ENCODE data around the gene MAT2A.
"Not testable (repeated sequence)": the region's sequence is repeated elsewhere in the genome, so short reads cannot be mapped to it uniquely, and the experiment has no call there.

Gene MAT2A

DNA sequence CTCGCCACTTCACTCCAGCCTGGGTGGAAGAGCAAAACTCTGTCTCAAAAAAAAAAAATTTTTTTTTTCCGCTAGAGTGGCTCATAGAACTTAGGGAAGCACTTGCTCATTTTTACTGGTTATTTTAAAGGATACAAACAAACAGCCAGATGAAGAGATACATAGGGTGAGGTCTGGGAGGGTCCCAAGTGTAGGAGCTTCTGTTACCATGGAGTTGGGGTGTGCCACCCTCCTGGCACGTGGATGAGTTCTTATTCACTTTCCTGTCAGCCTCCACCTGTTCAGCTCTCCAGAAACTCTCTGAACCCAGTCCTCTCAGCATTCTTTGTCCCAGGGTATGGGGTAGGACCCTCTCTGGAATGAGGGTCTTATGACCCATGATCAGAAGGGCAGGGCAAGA is 4.9 kb upstream of the MAT2A start:
- Mint-ChIP-seq H3K36me3 (no peaks in the 10 kb centered on the region), H3K27ac (peak overlapping the region; percentile 11)
- no peak for ATAC-seq (ENCODE audit: low read depth)

DNA sequence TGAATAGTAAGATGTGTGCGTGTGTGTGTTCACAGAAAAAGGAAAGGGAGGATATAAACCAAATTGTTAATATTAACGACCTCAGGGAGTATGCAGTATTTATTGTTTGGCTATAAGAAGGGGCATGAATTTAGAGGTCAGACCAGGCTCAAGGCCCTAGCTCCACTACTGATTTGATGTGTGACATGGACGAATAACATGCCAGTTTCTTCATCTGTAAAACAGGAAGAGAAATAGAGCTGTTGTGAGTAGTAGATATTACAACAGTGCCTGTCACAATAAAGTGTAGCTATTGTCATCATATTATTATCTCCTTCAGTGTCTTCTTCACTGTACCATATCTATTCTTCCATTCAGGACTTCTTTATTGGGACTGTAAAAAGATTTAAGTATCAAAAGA is 4.1 kb upstream of the MAT2A start:
- no peak for ATAC-seq (ENCODE audit: low read depth)
- peaks cover 7% of the 10 kb centered on the region for H3K4me1 Mint-ChIP-seq
- peak overlapping the region; percentile 11 for H3K27ac Mint-ChIP-seq
- no peaks in the 10 kb centered on the region for H3K27me3 Mint-ChIP-seq
- no peaks in the 10 kb centered on the region for H3K36me3 Mint-ChIP-seq
- DNase-seq (ENCODE audit: low spot score in 2 of 2) = no peak
- no peaks in the 10 kb centered on the region for H3K9me3 Mint-ChIP-seq
- no peak overlapping the region for H3K4me3 Mint-ChIP-seq

More for the DNA sequence above, 4.9 kb upstream of the MAT2A start:
- Mint-ChIP-seq H3K9me3 (no peaks in the 10 kb centered on the region), H3K4me3 (no peak overlapping the region), H3K27me3 (peaks cover under 1% of the 10 kb centered on the region), H3K4me1 (peaks cover 7% of the 10 kb centered on the region)
- no peak for DNase-seq (ENCODE audit: low spot score in 2 of 2)

- Mint-ChIP-seq H3K4me1 (peaks cover 11% of the 10 kb centered on the region), H3K9me3 (no peaks in the 10 kb centered on the region), H3K36me3 (no peaks in the 10 kb centered on the region), H3K27me3 (no peaks in the 10 kb centered on the region), H3K27ac (peak overlapping the region; percentile 15), H3K4me3 (no peak overlapping the region)
- DNase-seq (ENCODE audit: low spot score in 2 of 2) = no peak
- no peak for ATAC-seq (ENCODE audit: low read depth)
These were observed 2.5 kb upstream of the MAT2A start for GRCh38 chr2:85536479-85536878.

- peak overlapping the region; percentile 96 for H3K4me3 Mint-ChIP-seq
- DNase-seq (ENCODE audit: low spot score in 2 of 2) (peak in 1 of 2 donors; percentile 24), ATAC-seq (ENCODE audit: low read depth) (peak; percentile 0)
- peaks cover 12% of the 10 kb centered on the region for H3K36me3 Mint-ChIP-seq
- no peaks in the 10 kb centered on the region for H3K9me3 Mint-ChIP-seq
- H3K4me1 Mint-ChIP-seq = peaks cover 12% of the 10 kb centered on the region
- H3K27me3 Mint-ChIP-seq = no peaks in the 10 kb centered on the region
- H3K27ac Mint-ChIP-seq = peak overlapping the region; percentile 91
These were observed 1.1 kb upstream of the MAT2A start for GRCh38 chr2:85537600-85538506.

- DNase-seq (ENCODE audit: low spot score in 2 of 2) (peak; percentile 66 to 67), ATAC-seq (ENCODE audit: low read depth) (peak; percentile 64)
- Mint-ChIP-seq H3K4me3 (peak overlapping the region; percentile 96), H3K36me3 (peaks cover 23% of the 10 kb centered on the region), H3K4me1 (peaks cover 19% of the 10 kb centered on the region), H3K9me3 (no peaks in the 10 kb centered on the region), H3K27ac (peak overlapping the region; percentile 91), H3K27me3 (no peaks in the 10 kb centered on the region)
These were observed 579 bp downstream of the MAT2A start for GRCh38 chr2:85539361-85540132.

GRCh38 chr2:85540133-85540648 is 1.2 kb downstream of the MAT2A start:
- ATAC-seq (ENCODE audit: low read depth) (no peak), DNase-seq (ENCODE audit: low spot score in 2 of 2) (no peak)
- Mint-ChIP-seq H3K27me3 (no peaks in the 10 kb centered on the region), H3K36me3 (peaks cover 23% of the 10 kb centered on the region), H3K27ac (peak overlapping the region; percentile 91), H3K4me1 (peaks cover 19% of the 10 kb centered on the region), H3K4me3 (peak overlapping the region; percentile 96), H3K9me3 (no peaks in the 10 kb centered on the region)

DNA sequence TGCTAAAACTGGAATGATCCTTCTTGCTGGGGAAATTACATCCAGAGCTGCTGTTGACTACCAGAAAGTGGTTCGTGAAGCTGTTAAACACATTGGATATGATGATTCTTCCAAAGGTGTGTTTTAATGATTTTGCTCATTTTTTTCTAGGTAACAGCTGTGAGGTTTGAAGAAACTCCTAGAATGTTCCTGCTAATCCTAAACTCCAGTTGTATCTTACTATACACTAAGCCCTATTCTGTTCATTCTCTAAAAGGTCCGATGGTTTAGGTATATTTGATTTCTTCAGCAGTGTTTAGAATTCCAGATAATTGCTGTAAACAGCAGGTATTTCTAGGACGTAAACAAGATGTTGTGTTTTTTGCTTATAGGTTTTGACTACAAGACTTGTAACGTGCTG is 2.3 kb downstream of the MAT2A start:
- peaks cover 23% of the 10 kb centered on the region for H3K36me3 Mint-ChIP-seq
- ATAC-seq (ENCODE audit: low read depth) = no peak
- H3K27ac Mint-ChIP-seq = no peak overlapping the region
- DNase-seq (ENCODE audit: low spot score in 2 of 2) = no peak
- H3K4me1 Mint-ChIP-seq = peaks cover 19% of the 10 kb centered on the region
- H3K4me3 Mint-ChIP-seq = peak overlapping the region; percentile 32
- H3K27me3 Mint-ChIP-seq = no peaks in the 10 kb centered on the region
- H3K9me3 Mint-ChIP-seq = no peaks in the 10 kb centered on the region

DNA sequence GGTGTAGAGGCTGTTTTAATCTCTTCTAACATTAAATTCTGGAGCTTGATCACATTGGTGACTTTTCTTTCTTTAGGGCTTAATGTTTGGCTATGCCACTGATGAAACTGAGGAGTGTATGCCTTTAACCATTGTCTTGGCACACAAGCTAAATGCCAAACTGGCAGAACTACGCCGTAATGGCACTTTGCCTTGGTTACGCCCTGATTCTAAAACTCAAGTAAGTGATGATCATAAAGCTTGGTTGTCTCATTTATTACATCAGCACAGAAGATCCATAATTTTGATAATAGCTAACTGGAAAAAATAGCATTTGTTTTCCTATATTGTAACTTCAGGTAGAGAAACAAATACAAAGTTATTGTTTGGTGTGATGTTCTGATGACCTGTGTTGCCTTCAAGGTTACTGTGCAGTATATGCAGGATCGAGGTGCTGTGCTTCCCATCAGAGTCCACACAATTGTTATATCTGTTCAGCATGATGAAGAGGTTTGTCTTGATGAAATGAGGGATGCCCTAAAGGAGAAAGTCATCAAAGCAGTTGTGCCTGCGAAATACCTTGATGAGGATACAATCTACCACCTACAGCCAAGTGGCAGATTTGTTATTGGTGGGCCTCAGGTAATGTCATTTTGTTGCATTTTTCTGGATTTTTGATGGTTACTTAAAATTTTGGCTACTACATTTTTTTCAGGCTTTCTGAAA is 2.9 kb downstream of the MAT2A start:
- no peak overlapping the region for H3K4me3 Mint-ChIP-seq
- H3K4me1 Mint-ChIP-seq = peaks cover 19% of the 10 kb centered on the region
- peaks cover 23% of the 10 kb centered on the region for H3K36me3 Mint-ChIP-seq
- ATAC-seq (ENCODE audit: low read depth) = no peak
- no peaks in the 10 kb centered on the region for H3K9me3 Mint-ChIP-seq
- H3K27ac Mint-ChIP-seq = peak overlapping the region; percentile 41
- H3K27me3 Mint-ChIP-seq = no peaks in the 10 kb centered on the region
- DNase-seq (ENCODE audit: low spot score in 2 of 2) = no peak

- ATAC-seq (ENCODE audit: low read depth) (no peak), DNase-seq (ENCODE audit: low spot score in 2 of 2) (no peak)
- H3K27ac Mint-ChIP-seq = no peak overlapping the region
- H3K27me3 Mint-ChIP-seq = no peaks in the 10 kb centered on the region
- H3K9me3 Mint-ChIP-seq = no peaks in the 10 kb centered on the region
- peaks cover 15% of the 10 kb centered on the region for H3K4me1 Mint-ChIP-seq
- peaks cover 23% of the 10 kb centered on the region for H3K36me3 Mint-ChIP-seq
- no peak overlapping the region for H3K4me3 Mint-ChIP-seq
These were observed 3.8 kb downstream of the MAT2A start for GRCh38 chr2:85542777-85543176.

DNA sequence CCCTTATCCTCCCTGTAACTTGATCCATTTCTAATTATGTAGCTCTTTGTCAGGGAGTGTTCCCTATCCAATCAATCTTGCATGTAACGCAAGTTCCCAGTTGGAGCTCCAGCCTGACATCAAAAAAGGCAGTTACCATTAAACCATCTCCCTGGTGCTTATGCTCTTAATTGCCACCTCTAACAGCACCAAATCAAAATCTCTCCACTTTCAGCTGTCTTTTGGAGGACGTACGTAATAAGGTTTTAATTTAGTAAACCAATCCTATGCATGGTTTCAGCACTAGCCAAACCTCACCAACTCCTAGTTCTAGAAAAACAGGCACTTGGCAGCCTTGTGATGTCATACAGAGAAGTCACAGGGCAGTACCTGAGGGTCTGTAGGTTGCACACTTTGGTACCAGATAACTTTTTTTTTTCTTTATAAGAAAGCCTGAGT is 5.3 kb downstream of the MAT2A start:
- H3K9me3 Mint-ChIP-seq; H3K27me3 Mint-ChIP-seq; DNase-seq (ENCODE audit: low spot score in 2 of 2); H3K4me3 Mint-ChIP-seq; ATAC-seq (ENCODE audit: low read depth); H3K27ac Mint-ChIP-seq: not testable (repeated sequence)
- Mint-ChIP-seq H3K36me3 (peaks cover 23% of the 10 kb centered on the region), H3K4me1 (peaks cover 11% of the 10 kb centered on the region)

GRCh38 chr2:85544915-85545779 is 6.2 kb downstream of the MAT2A start:
- not testable (repeated sequence) for H3K4me3 Mint-ChIP-seq; DNase-seq (ENCODE audit: low spot score in 2 of 2); H3K9me3 Mint-ChIP-seq; ATAC-seq (ENCODE audit: low read depth); H3K27ac Mint-ChIP-seq; H3K27me3 Mint-ChIP-seq
- peaks cover 23% of the 10 kb centered on the region for H3K36me3 Mint-ChIP-seq
- peaks cover 11% of the 10 kb centered on the region for H3K4me1 Mint-ChIP-seq

DNA sequence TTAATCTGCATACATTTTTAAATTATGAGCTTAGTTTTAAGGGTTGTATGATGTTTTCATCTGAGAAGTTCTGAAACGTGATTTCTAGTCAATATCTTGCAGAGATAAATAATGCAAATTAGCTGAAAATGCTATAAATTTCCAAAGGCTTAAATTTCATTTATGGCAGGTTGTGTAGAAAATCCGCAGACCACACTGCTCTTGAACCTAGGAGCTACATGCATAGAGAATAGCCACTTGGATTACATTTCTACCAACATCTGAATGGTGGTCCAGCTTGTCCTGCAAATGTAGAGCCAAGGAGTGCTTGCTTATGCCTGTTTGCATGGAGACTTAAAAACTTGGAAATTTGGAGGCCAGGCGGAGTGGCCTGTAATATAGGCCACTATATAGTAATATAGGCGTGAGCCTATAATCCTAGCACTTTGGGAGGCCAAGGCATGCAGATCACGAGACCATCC is 6.8 kb downstream of the MAT2A start:
- Mint-ChIP-seq H3K27ac (no peak overlapping the region), H3K4me1 (peaks cover 8% of the 10 kb centered on the region), H3K9me3 (no peaks in the 10 kb centered on the region), H3K36me3 (peaks cover 23% of the 10 kb centered on the region), H3K27me3 (no peaks in the 10 kb centered on the region), H3K4me3 (no peak overlapping the region)
- DNase-seq (ENCODE audit: low spot score in 2 of 2) (no peak), ATAC-seq (ENCODE audit: low read depth) (no peak)
